ENCODE measurements around the gene PNCK. TPM values are rescaled to one million over a fixed set of nuclear protein-coding genes. Genes with fewer than 3 reads are reported as not detected.
A peak's percentile ranks its signal among the peaks of the same experiment; 100 is the strongest.

Gene PNCK
- total RNA-seq, 2 experiments from 2014 or later = 0.70 to 1.0 TPM

GRCh38 chrX:153646620-153647373 is 26.8 kb downstream of the PNCK start, which contains the start of gene DUSP9:
TSS of gene DUSP9 (plus strand) at chrX:153647203. CDS start at chrX:153647954, 751 bp downstream.
- peak in 3 of 14 experiments; percentile 30 to 48 (median 33) for DNase-seq
- no peak within 1 kb of the TSS for H3K4me3 ChIP-seq (ENCODE audit: low read length)
- H3K9me3 ChIP-seq (ENCODE audit: control insufficient read depth in 1 of 2, insufficient read depth in 1 of 2, low read length in 2 of 2) = peaks cover 0 to 10% of the 10 kb centered on the region in 2 experiments
- Mint-ChIP-seq H3K27me3 (peaks cover 26% of the 10 kb centered on the region), H3K4me3 (peak within 1 kb of the TSS; percentile 45), H3K4me1 (ENCODE audit: low read depth) (no peaks in the 10 kb centered on the region), H3K9me3 (no peaks in the 10 kb centered on the region), H3K36me3 (ENCODE audit: low read depth) (no peaks in the 10 kb centered on the region), H3K27ac (no peak within 1 kb of the TSS)
- peaks cover 26% of the 10 kb centered on the region for H3K4me1 ChIP-seq (ENCODE audit: insufficient read depth, low read length)
- peaks cover 38 to 43% of the 10 kb centered on the region in 2 experiments for H3K27me3 ChIP-seq (ENCODE audit: control insufficient read depth in 1 of 2, insufficient read depth in 2 of 2, low read length in 2 of 2)
- intact Hi-C loops (cut with DNase I, micrococcal nuclease) = loop anchor here in 1 of 2 experiments (5.0 kb wide), 1 partner anchor 34 kb away; no protein-coding TSS in a partner anchor
- no peak for TF ChIP-seq CTCF (IDR thresholded peaks at IDR 0.05)
- ChIA-PET POLR2A (interaction anchor here (1.2 kb wide), 1 partner anchor 37 kb away, joined by 6 read pairs; no protein-coding TSS in a partner anchor), CTCF (interaction anchor here (0.6 to 1.2 kb wide), 4 partner anchors 16 to 108 kb away, joined by 3 read pairs; no protein-coding TSS in a partner anchor)
- no peak for ATAC-seq (ENCODE audit: poor library complexity)
- H3K36me3 ChIP-seq (ENCODE audit: insufficient read depth, low read length) = no peaks in the 10 kb centered on the region
- no peak within 1 kb of the TSS for H3K27ac ChIP-seq (ENCODE audit: low read depth in 1 of 2, low read length in 2 of 2)

- peaks cover 5% of the 10 kb centered on the region for H3K4me1 Mint-ChIP-seq (ENCODE audit: low read depth)
- no peak for DNase-seq
- peaks cover 0 to 10% of the 10 kb centered on the region in 2 experiments for H3K9me3 ChIP-seq (ENCODE audit: control insufficient read depth in 1 of 2, insufficient read depth in 1 of 2, low read length in 2 of 2)
- H3K4me1 ChIP-seq (ENCODE audit: insufficient read depth, low read length) = peaks cover 29% of the 10 kb centered on the region
- intact Hi-C loops (cut with DNase I, micrococcal nuclease) = loop anchor here in 1 of 2 experiments (5.0 kb wide), 1 partner anchor 34 kb away; no protein-coding TSS in a partner anchor
- H3K27me3 Mint-ChIP-seq = peaks cover 30% of the 10 kb centered on the region
- H3K4me3 ChIP-seq (ENCODE audit: low read length) = no peak overlapping the region
- no peak overlapping the region for H3K27ac ChIP-seq (ENCODE audit: low read depth in 1 of 2, low read length in 2 of 2)
- peaks cover 42 to 47% of the 10 kb centered on the region in 2 experiments for H3K27me3 ChIP-seq (ENCODE audit: control insufficient read depth in 1 of 2, insufficient read depth in 2 of 2, low read length in 2 of 2)
- no peaks in the 10 kb centered on the region for H3K36me3 Mint-ChIP-seq (ENCODE audit: low read depth)
- no peak overlapping the region for H3K27ac Mint-ChIP-seq
- POLR2A ChIA-PET = interaction anchor here (1.2 kb wide), 1 partner anchor 36 kb away, joined by 6 read pairs; no protein-coding TSS in a partner anchor
- no peak overlapping the region for H3K4me3 Mint-ChIP-seq
- H3K36me3 ChIP-seq (ENCODE audit: insufficient read depth, low read length) = no peaks in the 10 kb centered on the region
- H3K9me3 Mint-ChIP-seq = no peaks in the 10 kb centered on the region
- no peak for ATAC-seq (ENCODE audit: poor library complexity)
- no peak for TF ChIP-seq CTCF (IDR thresholded peaks at IDR 0.05)
- CTCF ChIA-PET = interaction anchor here (0.6 to 1.2 kb wide), 4 partner anchors 17 to 107 kb away, joined by 3 read pairs; no protein-coding TSS in a partner anchor
Observed at GRCh38 chrX:153645921-153646488, 27.6 kb downstream of the PNCK start.

GRCh38 chrX:153645151-153645550 is 28.5 kb downstream of the PNCK start:
- Mint-ChIP-seq H3K27me3 (peaks cover 35% of the 10 kb centered on the region), H3K4me1 (ENCODE audit: low read depth) (peaks cover 5% of the 10 kb centered on the region), H3K9me3 (no peaks in the 10 kb centered on the region), H3K4me3 (no peak overlapping the region), H3K27ac (no peak overlapping the region), H3K36me3 (ENCODE audit: low read depth) (no peaks in the 10 kb centered on the region)
- intact Hi-C loops (cut with DNase I, micrococcal nuclease) = loop anchor here in 1 of 2 experiments (5.0 kb wide), 1 partner anchor 33 kb away; no protein-coding TSS in a partner anchor
- CTCF ChIA-PET = interaction anchor here (1.0 kb wide), 1 partner anchor 9 kb away, joined by 3 read pairs; no protein-coding TSS in a partner anchor
- POLR2A ChIA-PET = no interaction called here
- Histone ChIP-seq H3K27ac (ENCODE audit: low read depth in 1 of 2, low read length in 2 of 2) (no peak overlapping the region), H3K9me3 (ENCODE audit: control insufficient read depth in 1 of 2, insufficient read depth in 1 of 2, low read length in 2 of 2) (peaks cover 0 to 12% of the 10 kb centered on the region in 2 experiments), H3K4me3 (ENCODE audit: low read length) (no peak overlapping the region), H3K27me3 (ENCODE audit: control insufficient read depth in 1 of 2, insufficient read depth in 2 of 2, low read length in 2 of 2) (peaks cover 42 to 47% of the 10 kb centered on the region in 2 experiments), H3K4me1 (ENCODE audit: insufficient read depth, low read length) (peaks cover 29% of the 10 kb centered on the region), H3K36me3 (ENCODE audit: insufficient read depth, low read length) (no peaks in the 10 kb centered on the region)
- no peak for ATAC-seq (ENCODE audit: poor library complexity)
- no peak for DNase-seq
- TF ChIP-seq CTCF (IDR thresholded peaks at IDR 0.05) = no peak

Data from CD4-positive, alpha-beta T cell (primary cell).